Endothelial cell of umbilical vein (primary cell): ENCODE data around the gene PADI1. TPM values are rescaled to one million over a fixed set of nuclear protein-coding genes. Genes with fewer than 3 reads are reported as not detected.

ENCODE experiments used
- BruUV-seq: library from RNA; stranded (reverse); fragments of 400-500 nt; replicated peaks from 2 replicates; lab custom pipeline; 2021; lab: Mats Ljungman, UMichigan
- CTCF ChIA-PET: fragments of 300-600, 350-600 bp; sonication (Branson Sonifier 250); formaldehyde crosslinking; loops from one replicate; lab custom pipeline; 2021; ENCODE audit warnings: antibody characterized with exemption, inconsistent platforms; lab: Charles Lee
- POLR2A ChIA-PET: fragments of 300-600, 350-600 bp; sonication (Branson Sonifier 250); formaldehyde crosslinking; loops from one replicate; lab custom pipeline; 2021; ENCODE audit warnings: antibody characterized with exemption, inconsistent platforms; lab: Charles Lee
- DNase-seq: peaks from one replicate; pipeline ENCODE4 v3.0.0-alpha.2; 2011; ENCODE audit warnings: low read depth, low spot score
- FAIRE-seq: peaks from 2 replicates; lab custom pipeline; 2011; peaks lifted over from hg19 to GRCh38; lab: Jason Lieb, UNC
- H2AFZ ChIP-seq: 2 replicates; pipeline ENCODE4 v1.6.0; 2012; ENCODE audit warnings: low read depth, low read length, control low read depth, inconsistent platforms
- H3K27ac ChIP-seq: 2 replicates; pipeline ENCODE4 v1.5.1; 2011; ENCODE audit warnings: low read depth, mild to moderate bottlenecking, control low read depth, low read length, moderate library complexity; ENCODE audit not compliant: insufficient read depth
- H3K27me3 ChIP-seq, 2 experiments: 2 replicates each; pipeline versions ENCODE4 v1.6.0 to v1.6.1; 2011; ENCODE audit warnings: low read length in 2 of 2, mixed read lengths in 1 of 2; ENCODE audit not compliant: control insufficient read depth in 2 of 2, insufficient read depth in 2 of 2
- H3K36me3 ChIP-seq, 2 experiments: 2 replicates in 1 of 2; 3 replicates in 1 of 2; pipeline ENCODE4 v1.5.1; 2011; ENCODE audit warnings: low read length in 2 of 2, mild to moderate bottlenecking in 1 of 2, moderate library complexity in 1 of 2; ENCODE audit not compliant: control insufficient read depth in 2 of 2, insufficient read depth in 2 of 2; ENCODE audit errors: extremely low read depth in 1 of 2
- H3K4me1 ChIP-seq: 3 replicates; pipeline ENCODE4 v1.5.1; 2011; ENCODE audit warnings: mild to moderate bottlenecking, low read length; ENCODE audit not compliant: control insufficient read depth, insufficient read depth; ENCODE audit errors: extremely low read depth
- H3K4me2 ChIP-seq: 2 replicates; pipeline ENCODE4 v1.6.1; 2011; ENCODE audit warnings: low read length, control low read depth, mixed read lengths; ENCODE audit not compliant: insufficient read depth
- H3K4me3 ChIP-seq, 3 experiments: fragments of 200-600 bp in 1 of 3; sonication (generic), shearing (Covaris generic) in 1 of 3; replicated peaks in 1 of 3; 2 replicates each; pipeline ENCODE4 v1.5.1; 2011 to 2016; ENCODE audit warnings: control low read depth in 3 of 3, low read length in 3 of 3, mild to moderate bottlenecking in 2 of 3, inconsistent platforms in 1 of 3, low read depth in 1 of 3, moderate library complexity in 1 of 3; ENCODE audit not compliant: insufficient read depth in 1 of 3
- H3K79me2 ChIP-seq: 2 replicates; pipeline ENCODE4 v1.6.0; 2012; ENCODE audit warnings: low read length, inconsistent platforms; ENCODE audit not compliant: control insufficient read depth, insufficient read depth
- H3K9ac ChIP-seq: replicated peaks from 2 replicates; pipeline ENCODE3; 2011; ENCODE audit warnings: low read length, control low read depth; ENCODE audit not compliant: insufficient read depth; ENCODE audit errors: extremely low read depth
- H3K9me1 ChIP-seq: replicated peaks from 3 replicates; pipeline ENCODE4 v1.6.0; 2011; ENCODE audit warnings: mild to moderate bottlenecking, low read length; ENCODE audit not compliant: control insufficient read depth, insufficient read depth; ENCODE audit errors: extremely low read depth
- H3K9me3 ChIP-seq: replicated peaks from 2 replicates; pipeline ENCODE4 v1.5.1; 2012; ENCODE audit warnings: low read length, inconsistent platforms; ENCODE audit not compliant: control insufficient read depth, insufficient read depth
- H4K20me1 ChIP-seq: replicated peaks from 2 replicates; pipeline ENCODE3; 2011; ENCODE audit warnings: mild to moderate bottlenecking, low read length; ENCODE audit not compliant: control insufficient read depth, insufficient read depth; ENCODE audit errors: extremely low read depth
- CTCF ChIP-seq, 2 donors: IDR thresholded peaks; 1 replicate in 1 of 2; 2 replicates in 1 of 2; pipeline ENCODE4 v1.5.1; 2011; ENCODE audit warnings: low read length in 2 of 2, mild to moderate bottlenecking in 2 of 2, moderate library complexity in 2 of 2, control low read depth in 1 of 2, inconsistent platforms in 1 of 2, low read depth in 1 of 2; ENCODE audit not compliant: insufficient read depth in 1 of 2; ENCODE audit errors: extremely low read depth in 1 of 2
- EZH2 ChIP-seq: IDR thresholded peaks from 2 replicates; pipeline ENCODE4 v1.6.1; 2012; ENCODE audit warnings: borderline replicate concordance, low read depth, mild to moderate bottlenecking, moderate library complexity, low read length, inconsistent platforms; ENCODE audit not compliant: severe bottlenecking
- FOS ChIP-seq: IDR thresholded peaks from 2 replicates; pipeline ENCODE4 v1.6.1; 2011; ENCODE audit warnings: mild to moderate bottlenecking, low read length, moderate library complexity, borderline replicate concordance; ENCODE audit not compliant: insufficient read depth
- GATA2 ChIP-seq: IDR thresholded peaks from 2 replicates; pipeline ENCODE4 v1.7.0; 2011; ENCODE audit warnings: low read depth, mild to moderate bottlenecking, moderate library complexity, mixed read lengths, low read length; ENCODE audit not compliant: insufficient read length, insufficient read depth
- JUN ChIP-seq: IDR thresholded peaks from 2 replicates; pipeline ENCODE4 v1.6.1; 2011; ENCODE audit warnings: borderline replicate concordance, low read depth; ENCODE audit not compliant: insufficient read length, insufficient read depth
- MAX ChIP-seq: IDR thresholded peaks from 2 replicates; pipeline ENCODE4 v1.6.1; 2011; ENCODE audit not compliant: insufficient read depth, insufficient read length
- MYC ChIP-seq: IDR thresholded peaks from one replicate; pipeline ENCODE4 v1.6.1; 2011; ENCODE audit warnings: mild to moderate bottlenecking, low read depth, low read length
- POLR2A ChIP-seq: IDR thresholded peaks from 2 replicates; pipeline ENCODE4 v1.6.1; 2012; ENCODE audit warnings: low read depth, mild to moderate bottlenecking, control low read depth, low read length
- POLR2AphosphoS5 ChIP-seq: IDR thresholded peaks from 2 replicates; pipeline ENCODE4 v1.6.1; 2012; ENCODE audit warnings: low read depth, mild to moderate bottlenecking, control low read depth, low read length, moderate library complexity; ENCODE audit not compliant: insufficient read depth
- dilution Hi-C: fragments of 300-500 bp; cut with MboI; formaldehyde crosslinking; loops from one replicate; pipeline ENCODE4 v1.15.0; 2019; ENCODE audit warnings: low sequenced_read_pairs; ENCODE audit not compliant: extremely low pct_ligation_motif_present
- intact Hi-C: fragments of 100-400 bp; cut with micrococcal nuclease; formaldehyde crosslinking; loops from one replicate; pipeline ENCODE4 v1.10.0; 2022
- polyA plus RNA-seq, 4 experiments: library from polyadenylated mRNA; depleted of rRNA in 3 of 4; stranded (reverse) in 3 of 4; unstranded in 1 of 4; fragments of >200 nt; gene quantifications; 2 replicates each; pipeline versions ENCODE4 v1.2.1 to v1.2.3, GENCODE V29; 2011 to 2012; ENCODE audit warnings: missing spikeins in 1 of 4
- total RNA-seq: library from RNA; stranded (reverse); gene quantifications from 2 replicates; pipeline ENCODE4 v1.2.3, GENCODE V29; 2021

Gene PADI1
- total and polyA plus RNA-seq, 2 donors (not counting 3 experiments of a cell fraction or from before 2014, with no cell fraction given): 0.01 TPM; not detected in 1

- no peaks in the 10 kb centered on the region for H3K36me3 ChIP-seq
- H3K27ac ChIP-seq: no peak within 1 kb of the TSS
- no peaks in the 10 kb centered on the region for H3K27me3 ChIP-seq
- ChIA-PET CTCF (interaction anchor here (2.5 to 4.7 kb wide), 2 partner anchors 9 to 13 kb away, joined by 10 to 28 read pairs; no protein-coding TSS in a partner anchor), POLR2A (no interaction called here)
- no peaks in the 10 kb centered on the region for H4K20me1 ChIP-seq
- H3K4me1 ChIP-seq: peaks cover 15% of the 10 kb centered on the region
- no peak within 1 kb of the TSS for H2AFZ ChIP-seq
- no peaks in the 10 kb centered on the region for H3K9me3 ChIP-seq
- TF ChIP-seq POLR2AphosphoS5 (no peak), GATA2 (no peak), MYC (no peak), JUN (no peak), POLR2A (no peak), MAX (no peak), CTCF (IDR thresholded peaks at IDR 0.05; ENCODE audit: extremely low read depth in 1 of 2, insufficient read depth in 1 of 2, low read depth in 1 of 2, low read length in 2 of 2) (no peak), EZH2 (no peak), FOS (no peak)
- H3K4me3 ChIP-seq: no peak within 1 kb of the TSS
- no peaks in the 10 kb centered on the region for H3K79me2 ChIP-seq
- FAIRE-seq (no peak), DNase-seq (no peak)
- intact Hi-C loops: no loop called here
- no peaks in the 10 kb centered on the region for H3K9me1 ChIP-seq
- H3K9ac ChIP-seq: no peak within 1 kb of the TSS
- H3K4me2 ChIP-seq: no peak within 1 kb of the TSS
- dilution Hi-C loops: no loop called here
- BruUV-seq: no TSS peak
These were observed 43.9 kb downstream of the PADI1 start, which contains the start of gene PADI3 for GRCh38 chr1:17248781-17249180. TSS of gene PADI3 (plus strand) at chr1:17249098. CDS start at chr1:17249138, 40 bp downstream.
